ENCODE data around the gene ADCY1.

DNA sequence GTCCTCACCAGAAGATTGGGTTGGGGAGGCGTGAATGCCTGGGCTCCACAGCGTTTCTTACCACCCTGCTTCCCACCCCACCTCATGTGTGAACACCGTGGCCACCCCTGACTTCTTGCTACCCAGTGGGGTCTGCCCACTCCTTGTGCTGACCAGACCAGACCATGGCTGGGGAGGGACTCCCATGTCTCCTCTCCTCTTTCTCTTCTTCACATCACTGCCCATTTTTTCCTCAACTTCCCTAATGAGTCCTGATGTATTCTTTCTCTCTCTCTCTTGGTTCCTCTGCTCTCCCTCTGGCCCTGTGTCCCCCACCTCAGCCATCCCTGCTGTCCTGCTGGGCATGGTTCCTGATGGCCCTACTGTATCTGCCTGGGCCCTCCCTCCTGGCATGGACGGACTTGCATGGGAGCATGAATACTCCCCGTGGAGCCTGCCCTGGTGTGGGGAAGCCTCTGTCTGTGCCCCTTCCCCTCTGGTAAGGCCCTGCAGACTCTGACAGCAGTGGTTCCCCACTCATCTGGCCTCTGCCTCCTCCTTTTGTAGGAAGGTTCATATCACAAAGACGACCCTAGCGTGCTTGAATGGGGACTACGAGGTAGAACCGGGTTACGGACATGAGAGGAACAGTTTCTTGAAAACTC is 85.5 kb downstream of the ADCY1 start:
- TF ChIP-seq, protein P1, sequence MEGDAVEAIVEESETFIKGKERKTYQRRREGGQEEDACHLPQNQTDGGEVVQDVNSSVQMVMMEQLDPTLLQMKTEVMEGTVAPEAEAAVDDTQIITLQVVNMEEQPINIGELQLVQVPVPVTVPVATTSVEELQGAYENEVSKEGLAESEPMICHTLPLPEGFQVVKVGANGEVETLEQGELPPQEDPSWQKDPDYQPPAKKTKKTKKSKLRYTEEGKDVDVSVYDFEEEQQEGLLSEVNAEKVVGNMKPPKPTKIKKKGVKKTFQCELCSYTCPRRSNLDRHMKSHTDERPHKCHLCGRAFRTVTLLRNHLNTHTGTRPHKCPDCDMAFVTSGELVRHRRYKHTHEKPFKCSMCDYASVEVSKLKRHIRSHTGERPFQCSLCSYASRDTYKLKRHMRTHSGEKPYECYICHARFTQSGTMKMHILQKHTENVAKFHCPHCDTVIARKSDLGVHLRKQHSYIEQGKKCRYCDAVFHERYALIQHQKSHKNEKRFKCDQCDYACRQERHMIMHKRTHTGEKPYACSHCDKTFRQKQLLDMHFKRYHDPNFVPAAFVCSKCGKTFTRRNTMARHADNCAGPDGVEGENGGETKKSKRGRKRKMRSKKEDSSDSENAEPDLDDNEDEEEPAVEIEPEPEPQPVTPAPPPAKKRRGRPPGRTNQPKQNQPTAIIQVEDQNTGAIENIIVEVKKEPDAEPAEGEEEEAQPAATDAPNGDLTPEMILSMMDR (IDR thresholded peaks at IDR 0.05), result no peak
- TF ChIP-seq POLR2A (IDR thresholded peaks at IDR 0.05) (no peak), EP300 (IDR thresholded peaks at IDR 0.05) (no peak)
